HepG2 (cell line): ENCODE results near the gene PEAK1. TPM values are rescaled to one million over a fixed set of nuclear protein-coding genes. Genes with fewer than 3 reads are reported as not detected.

ENCODE experiments used
- ATAC-seq: fragments of 200-7000 bp; cut with Tn5 transposase; 3 replicates; pipeline ENCODE4 v1.9.1; 2020; ENCODE audit warnings: mild to moderate bottlenecking, moderate library complexity
- BruUV-seq: library from RNA; stranded (reverse); fragments of 400-500 nt; replicated peaks from 2 replicates; lab custom pipeline; 2021; lab: Mats Ljungman, UMichigan
- CTCF ChIA-PET: fragments of 300-600 bp; formaldehyde crosslinking; extraction: SDS; loops from one replicate; lab custom pipeline; 2021; ENCODE audit warnings: low total read pairs, inconsistent platforms, low intra/inter-chr PET ratio; lab: Yijun Ruan, JAX
- POLR2A ChIA-PET: fragments of 350-600 bp; sonication (Branson Sonifier 250); formaldehyde crosslinking; loops from one replicate; lab custom pipeline; 2020; ENCODE audit warnings: antibody characterized with exemption, inconsistent platforms; lab: Yijun Ruan, JAX
- DNase-seq: peaks from one replicate; pipeline ENCODE4 v3.0.0-alpha.2; 2015; ENCODE audit warnings: low spot score
- FAIRE-seq: peaks from 3 replicates; lab custom pipeline; 2011; peaks lifted over from hg19 to GRCh38; lab: Jason Lieb, UNC
- H2AFZ ChIP-seq: one replicate; pipeline ENCODE4 v1.6.1; 2011; ENCODE audit warnings: low read length, inconsistent platforms
- H3K27ac ChIP-seq: fragments of 300-600 bp; 3 replicates; pipeline ENCODE4 v1.8.0; 2011; ENCODE audit warnings: mixed run types, mild to moderate bottlenecking, mixed read lengths, low read length, inconsistent platforms; ENCODE audit not compliant: insufficient read depth; ENCODE audit errors: extremely low read length
- H3K27me3 ChIP-seq, 2 experiments: fragments of 200-600 bp in 1 of 2; 2 replicates in 1 of 2; 3 replicates in 1 of 2; pipeline versions ENCODE4 v1.6.0 to v1.8.0; 2011; ENCODE audit warnings: low read length in 2 of 2, mild to moderate bottlenecking in 2 of 2, moderate library complexity in 2 of 2, inconsistent platforms in 1 of 2; ENCODE audit not compliant: insufficient read depth in 2 of 2, control insufficient read depth in 1 of 2
- H3K36me3 ChIP-seq, 2 experiments: fragments of 200-600 bp in 1 of 2; replicated peaks in 1 of 2; 2 replicates in 1 of 2; 3 replicates in 1 of 2; pipeline versions ENCODE4 v1.5.1 to v1.8.0; 2011; ENCODE audit warnings: low read length in 2 of 2, inconsistent platforms in 1 of 2; ENCODE audit not compliant: insufficient read depth in 2 of 2, control insufficient read depth in 1 of 2
- H3K4me1 ChIP-seq: 2 replicates; pipeline ENCODE4 v1.5.1; 2012; ENCODE audit warnings: low read length, inconsistent platforms; ENCODE audit not compliant: insufficient read depth
- H3K4me2 ChIP-seq: 2 replicates; pipeline ENCODE4 v1.6.0; 2011; ENCODE audit warnings: low read depth, low read length, inconsistent platforms
- H3K4me3 ChIP-seq, 3 experiments: fragments of 200-600 bp in 1 of 3; sonication (generic), shearing (Covaris generic) in 1 of 3; replicated peaks in 1 of 3; 2 replicates each; pipeline ENCODE4 v1.5.1; 2011 to 2016; ENCODE audit warnings: low read length in 3 of 3, inconsistent platforms in 2 of 3, low read depth in 2 of 3, mild to moderate bottlenecking in 2 of 3, control low read depth in 1 of 3, mixed read lengths in 1 of 3; ENCODE audit not compliant: insufficient read depth in 1 of 3
- H3K79me2 ChIP-seq: one replicate; pipeline ENCODE4 v1.6.1; 2011; ENCODE audit warnings: low read length, inconsistent platforms; ENCODE audit not compliant: insufficient read depth
- H3K9ac ChIP-seq: 2 replicates; pipeline ENCODE4 v1.6.0; 2011; ENCODE audit warnings: mild to moderate bottlenecking, low read depth, low read length, inconsistent platforms; ENCODE audit not compliant: insufficient read depth
- H3K9me3 ChIP-seq: 2 replicates; pipeline ENCODE4 v1.5.1; 2012; ENCODE audit warnings: mild to moderate bottlenecking, low read length
- H4K20me1 ChIP-seq: 2 replicates; pipeline ENCODE4 v1.6.0; 2011; ENCODE audit warnings: inconsistent platforms, mild to moderate bottlenecking, low read length, moderate library complexity; ENCODE audit not compliant: insufficient read depth
- ARNT2 ChIP-seq: sonication (generic); formaldehyde crosslinking; IDR thresholded peaks from 2 replicates; pipeline ENCODE4 v1.8.0; 2022; ENCODE audit warnings: mild to moderate bottlenecking, low read depth, missing genetic modification reagents, moderate library complexity
- BRCA1 ChIP-seq: sonication (generic); formaldehyde crosslinking; IDR thresholded peaks from 2 replicates; pipeline ENCODE4 v1.4.0; 2020; ENCODE audit warnings: missing genetic modification reagents
- BRD4 ChIP-seq: sonication (generic); formaldehyde crosslinking; IDR thresholded peaks from 2 replicates; pipeline ENCODE4 v1.4.0; 2020; ENCODE audit warnings: missing genetic modification reagents
- CAMTA2 ChIP-seq: sonication (generic); formaldehyde crosslinking; IDR thresholded peaks from 2 replicates; pipeline ENCODE4 v1.4.0; 2020; ENCODE audit warnings: mild to moderate bottlenecking, missing genetic modification reagents, borderline replicate concordance
- NCOA1 ChIP-seq: sonication (generic); formaldehyde crosslinking; IDR thresholded peaks from 2 replicates; pipeline ENCODE4 v1.9.0; 2021; ENCODE audit warnings: missing genetic modification reagents
- PLRG1 ChIP-seq: fragments of 450-650 bp; conservative IDR thresholded peaks from 2 replicates; pipeline ENCODE4 v1.6.1; 2016
- XBP1 ChIP-seq: sonication (generic); formaldehyde crosslinking; IDR thresholded peaks from 2 replicates; pipeline ENCODE4 v1.5.0; 2020; ENCODE audit warnings: missing genetic modification reagents
- ZNF12 ChIP-seq: sonication (generic); formaldehyde crosslinking; IDR thresholded peaks from 2 replicates; pipeline ENCODE4 v1.5.0; 2020; ENCODE audit warnings: missing genetic modification reagents
- ZNF569 ChIP-seq: sonication (generic); formaldehyde crosslinking; IDR thresholded peaks from 2 replicates; pipeline ENCODE4 v1.5.0; 2020; ENCODE audit warnings: mild to moderate bottlenecking, missing genetic modification reagents, moderate library complexity, borderline replicate concordance
- WGBS: methylation state at CpG from one replicate; pipeline ENCODE4 v1.1.6; 2017; ENCODE audit warnings: low lambda C conversion rate; 5-methylcytosine and 5-hydroxymethylcytosine counted together
- in situ Hi-C: cut with HindIII; loops from 2 replicates; pipeline ENCODE4 v1.10.0; 2017; ENCODE audit warnings: low pct_unique_long_range_greater_than_20kb; ENCODE audit not compliant: extremely low pct_ligation_motif_present
- intact Hi-C: fragments of 100-400 bp; cut with micrococcal nuclease; formaldehyde crosslinking; loops from one replicate; pipeline ENCODE4 v1.10.0; 2022; ENCODE audit not compliant: unreplicated experiment
- polyA plus RNA-seq, 8 experiments: library from polyadenylated mRNA; depleted of rRNA in 3 of 8; stranded (reverse) in 7 of 8; unstranded in 1 of 8; fragments of >200 nt; fragmentation: Illumina TruSeq in 4 of 8; extraction: Trizol in 4 of 8; gene quantifications; 2 replicates each; pipeline versions ENCODE4 v1.2.1 to v1.2.3, GENCODE V29; 2011 to 2016; ENCODE audit warnings: low read depth in 4 of 8, missing spikeins in 1 of 8, mixed read lengths in 1 of 8; ENCODE audit not compliant: insufficient read depth in 1 of 8
- total RNA-seq, 5 experiments: library from RNA; depleted of rRNA; stranded (reverse); fragments of >200 nt; fragmentation: Illumina TruSeq; extraction: Trizol; gene quantifications; 2 replicates each; pipeline ENCODE4 v1.2.3, GENCODE V29; 2016; ENCODE audit warnings: low read depth in 1 of 5
- TF ChIP-seq, protein P1 (sequence below): sonication (generic); formaldehyde crosslinking; IDR thresholded peaks from 2 replicates; pipeline ENCODE4 v1.9.0; 2021; ENCODE audit warnings: missing genetic modification reagents, borderline replicate concordance

PEAK1 gene
- total and polyA plus RNA-seq, 2 of the 13 experiments (the other 11 are each of a cell fraction or from before 2014, with no cell fraction given): 6.0 to 6.6 TPM

DNA sequence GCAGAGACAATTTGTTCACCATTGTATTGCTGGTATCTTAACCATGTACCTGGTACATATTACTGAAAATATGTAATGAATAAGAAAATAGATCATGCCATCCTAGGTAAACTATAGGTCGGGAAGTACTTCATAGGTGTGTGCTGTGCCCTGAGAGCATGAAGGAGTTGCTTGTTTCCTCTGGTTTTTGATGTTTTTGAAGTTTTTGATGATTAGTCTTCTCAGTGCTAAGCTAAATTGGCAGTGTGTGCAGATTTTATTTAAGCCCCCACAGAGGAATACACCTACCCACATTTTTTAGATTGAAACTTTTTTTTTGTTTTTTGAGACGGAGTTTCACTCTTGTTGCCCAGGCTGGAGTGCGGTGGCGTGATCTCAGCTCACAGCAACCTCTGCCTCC is 17.4 kb upstream of the PEAK1 start:
- Histone ChIP-seq H3K27ac (no peak overlapping the region), H3K9me3 (no peaks in the 10 kb centered on the region), H3K4me3 (no peak overlapping the region), H3K4me1 (no peaks in the 10 kb centered on the region), H4K20me1 (no peaks in the 10 kb centered on the region), H2AFZ (no peak overlapping the region), H3K27me3 (no peaks in the 10 kb centered on the region), H3K4me2 (no peak overlapping the region), H3K9ac (no peak overlapping the region), H3K36me3 (no peaks in the 10 kb centered on the region), H3K79me2 (peaks cover 15% of the 10 kb centered on the region)
- WGBS: 98% methylated on average over 4 of the region's 4 CpGs
- no peak for TF ChIP-seq CAMTA2
- no peak for TF ChIP-seq ZNF569 (CRISPR knock-in tag)
- TF ChIP-seq ARNT2: no peak
- no TSS peak for BruUV-seq
- intact Hi-C loops: no loop called here
- CTCF ChIA-PET: no interaction called here
- no peak for ATAC-seq
- DNase-seq: no peak
- POLR2A ChIA-PET: interaction anchor here (1.0 kb wide), 1 partner anchor 18 kb away, joined by 4 read pairs; the partner anchor contains the start of gene PEAK1
- no peak for FAIRE-seq
- in situ Hi-C loops: no loop called here

DNA sequence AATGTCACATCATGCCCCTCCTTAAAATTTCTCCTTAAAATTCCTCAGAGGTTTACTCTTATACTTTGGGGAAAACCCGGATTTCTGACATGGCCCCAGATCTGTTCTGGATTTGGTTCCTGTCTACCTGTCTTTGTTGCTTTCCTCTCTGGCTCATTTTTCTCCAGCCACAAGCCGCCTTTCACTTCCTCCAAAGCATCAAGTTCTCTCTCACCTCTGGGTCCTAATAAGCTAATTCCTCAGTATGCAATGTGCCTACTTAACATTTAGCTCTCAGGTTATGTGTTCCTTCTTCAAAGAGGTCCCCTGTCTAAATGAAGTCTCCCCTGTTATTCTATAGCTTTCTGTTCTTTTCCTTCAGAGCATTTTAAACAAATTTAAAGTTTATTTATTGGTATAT is 16.9 kb upstream of the PEAK1 start:
- no peak overlapping the region for H3K9ac ChIP-seq
- H3K27me3 ChIP-seq: no peaks in the 10 kb centered on the region
- TF ChIP-seq, protein P1, sequence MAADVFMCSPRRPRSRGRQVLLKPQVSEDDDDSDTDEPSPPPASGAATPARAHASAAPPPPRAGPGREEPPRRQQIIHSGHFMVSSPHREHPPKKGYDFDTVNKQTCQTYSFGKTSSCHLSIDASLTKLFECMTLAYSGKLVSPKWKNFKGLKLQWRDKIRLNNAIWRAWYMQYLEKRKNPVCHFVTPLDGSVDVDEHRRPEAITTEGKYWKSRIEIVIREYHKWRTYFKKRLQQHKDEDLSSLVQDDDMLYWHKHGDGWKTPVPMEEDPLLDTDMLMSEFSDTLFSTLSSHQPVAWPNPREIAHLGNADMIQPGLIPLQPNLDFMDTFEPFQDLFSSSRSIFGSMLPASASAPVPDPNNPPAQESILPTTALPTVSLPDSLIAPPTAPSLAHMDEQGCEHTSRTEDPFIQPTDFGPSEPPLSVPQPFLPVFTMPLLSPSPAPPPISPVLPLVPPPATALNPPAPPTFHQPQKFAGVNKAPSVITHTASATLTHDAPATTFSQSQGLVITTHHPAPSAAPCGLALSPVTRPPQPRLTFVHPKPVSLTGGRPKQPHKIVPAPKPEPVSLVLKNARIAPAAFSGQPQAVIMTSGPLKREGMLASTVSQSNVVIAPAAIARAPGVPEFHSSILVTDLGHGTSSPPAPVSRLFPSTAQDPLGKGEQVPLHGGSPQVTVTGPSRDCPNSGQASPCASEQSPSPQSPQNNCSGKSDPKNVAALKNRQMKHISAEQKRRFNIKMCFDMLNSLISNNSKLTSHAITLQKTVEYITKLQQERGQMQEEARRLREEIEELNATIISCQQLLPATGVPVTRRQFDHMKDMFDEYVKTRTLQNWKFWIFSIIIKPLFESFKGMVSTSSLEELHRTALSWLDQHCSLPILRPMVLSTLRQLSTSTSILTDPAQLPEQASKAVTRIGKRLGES: no peak
- TF ChIP-seq ZNF12 (CRISPR knock-in tag): no peak
- TF ChIP-seq XBP1 (CRISPR knock-in tag): no peak
- TF ChIP-seq BRCA1 (CRISPR knock-in tag): no peak
- TF ChIP-seq NCOA1 (CRISPR knock-in tag): no peak
- TF ChIP-seq BRD4 (CRISPR knock-in tag): no peak
- no peak for TF ChIP-seq PLRG1
- no peak overlapping the region for H3K4me2 ChIP-seq
- H3K9me3 ChIP-seq: no peaks in the 10 kb centered on the region
- no peaks in the 10 kb centered on the region for H3K36me3 ChIP-seq
- H3K4me3 ChIP-seq: no peak overlapping the region
- ATAC-seq: no peak
- H3K4me1 ChIP-seq: no peaks in the 10 kb centered on the region
- POLR2A ChIA-PET: interaction anchor here (1.0 kb wide), 1 partner anchor 17 kb away, joined by 4 read pairs; the partner anchor contains the start of gene PEAK1
- no peak overlapping the region for H3K27ac ChIP-seq
- CTCF ChIA-PET: no interaction called here
- FAIRE-seq: no peak
- no peaks in the 10 kb centered on the region for H4K20me1 ChIP-seq
- in situ Hi-C loops: no loop called here
- no peak for DNase-seq
- no TSS peak for BruUV-seq
- intact Hi-C loops: no loop called here
- WGBS: 100% methylated on average over 2 of the region's 2 CpGs
- no peak overlapping the region for H2AFZ ChIP-seq
- peaks cover 16% of the 10 kb centered on the region for H3K79me2 ChIP-seq
